NCI-H1092 (cell line): ENCODE data around the gene GRID2.
A peak's percentile ranks its signal among the peaks of the same experiment; 100 is the strongest.
"Not testable (repeated sequence)": the region's sequence is repeated elsewhere in the genome, so short reads cannot be mapped to it uniquely, and the experiment has no call there.

Experiments
- DNase-seq: peaks from one replicate; lab custom pipeline; 2025; lab: John Stamatoyannopoulos, UW

GRID2 gene

GRCh38 chr4:92303621-92304027 is at the start of gene GRID2:
TSS of gene GRID2 (plus strand) at chr4:92303966.
- DNase-seq: peak; percentile 3

DNA sequence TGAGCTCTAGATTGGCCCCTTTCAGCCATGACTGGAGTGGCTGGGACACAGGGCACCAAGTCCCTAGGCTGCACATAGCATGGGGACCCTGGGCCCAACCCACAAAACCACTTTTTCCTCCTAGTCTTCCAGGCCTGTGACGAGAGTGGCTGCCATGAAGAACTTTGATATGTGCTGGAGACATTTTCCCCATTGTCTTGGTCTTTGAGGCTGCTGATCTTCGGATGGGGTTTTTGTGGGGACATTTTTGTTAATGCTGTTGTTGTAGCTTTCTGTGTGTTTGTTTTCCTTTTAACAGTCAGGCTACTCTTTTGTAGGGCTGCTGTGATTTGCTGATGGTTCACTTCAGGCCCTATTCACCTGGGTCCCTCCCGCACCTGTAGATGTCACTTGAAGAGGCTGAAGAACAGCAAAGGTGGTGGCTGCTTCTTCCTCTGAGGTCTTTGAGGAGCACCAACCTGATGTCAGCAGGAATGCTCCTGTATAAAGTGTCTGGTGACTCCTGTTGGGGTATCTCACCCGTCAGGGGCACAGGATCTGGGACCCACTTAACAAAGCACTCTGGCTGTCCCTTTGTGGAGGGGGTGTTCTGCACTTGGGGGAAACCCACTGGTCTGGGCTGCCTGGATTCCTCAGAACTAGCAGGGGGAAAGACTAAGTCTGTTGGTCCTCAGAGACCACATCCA is 49.6 kb upstream of the GRID2 start:
- no peak for DNase-seq

GRCh38 chr4:92254767-92255442 is 48.9 kb upstream of the GRID2 start:
- DNase-seq: no peak

DNA sequence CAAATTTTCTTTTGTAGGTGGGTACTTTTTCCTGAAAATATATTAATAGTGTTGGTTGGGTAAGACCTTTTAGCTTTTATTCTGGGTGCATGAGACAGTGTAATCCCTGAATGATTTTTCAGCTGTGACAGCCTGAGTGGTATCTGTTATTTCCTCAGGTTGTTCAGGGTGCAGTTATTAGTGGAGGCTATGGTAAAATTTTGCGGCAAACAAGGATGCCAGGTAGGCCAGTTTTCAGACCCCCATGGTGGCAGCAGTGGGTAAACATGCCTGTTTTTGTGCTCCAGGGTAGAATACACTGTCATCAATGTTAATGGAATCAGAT is 47.9 kb upstream of the GRID2 start:
- DNase-seq: no peak

GRCh38 chr4:92257931-92258857 is 45.6 kb upstream of the GRID2 start:
- DNase-seq: no peak

GRCh38 chr4:92261256-92261655 is 42.5 kb upstream of the GRID2 start:
- no peak for DNase-seq

DNA sequence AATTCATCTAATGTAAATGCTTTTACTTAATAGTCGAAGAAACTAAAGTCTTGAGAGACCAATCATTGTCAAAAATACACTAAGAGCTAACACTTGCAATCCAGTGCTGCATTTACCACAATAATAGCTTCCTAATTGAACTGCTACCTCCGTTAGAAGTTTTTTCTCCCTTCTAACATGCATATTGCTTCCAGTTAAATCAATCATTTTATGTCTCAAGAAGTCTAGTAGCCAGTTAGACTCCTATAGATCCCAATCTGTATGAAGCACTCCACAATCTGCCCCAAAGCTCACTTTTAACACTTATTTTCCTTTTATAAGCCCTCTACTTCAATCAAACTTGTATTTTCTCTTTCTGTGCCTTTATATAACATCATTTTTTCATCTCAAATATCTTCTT is 41.4 kb upstream of the GRID2 start:
- no peak for DNase-seq

DNA sequence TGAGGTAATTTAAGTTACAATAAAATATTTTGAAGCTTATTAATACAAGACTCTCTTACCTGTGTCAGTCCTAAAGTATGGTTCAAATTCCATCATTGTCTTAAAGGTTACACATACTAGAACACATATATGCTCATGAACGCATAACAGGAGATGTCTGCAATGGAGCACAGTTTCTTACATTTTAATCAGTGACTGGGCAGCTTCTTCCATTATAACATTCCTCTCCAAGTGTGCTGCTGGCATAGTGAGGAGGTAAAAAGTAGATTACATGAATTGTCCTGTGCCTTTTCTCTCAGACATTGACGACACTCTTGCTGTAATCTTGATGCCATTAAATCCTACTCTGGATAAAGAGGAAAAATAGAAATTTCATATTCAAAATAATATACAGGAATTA is 40.8 kb upstream of the GRID2 start:
- no peak for DNase-seq

GRCh38 chr4:92263575-92263974 is 40.2 kb upstream of the GRID2 start:
- no peak for DNase-seq

- no peak for DNase-seq
Observed at GRCh38 chr4:92264163-92264562, 39.6 kb upstream of the GRID2 start.

- DNase-seq: no peak
Observed at GRCh38 chr4:92265021-92265420, 38.7 kb upstream of the GRID2 start.

- no peak for DNase-seq
Observed at GRCh38 chr4:92265798-92266197, 38.0 kb upstream of the GRID2 start.

- DNase-seq: no peak
Observed at GRCh38 chr4:92266521-92266920, 37.2 kb upstream of the GRID2 start.

GRCh38 chr4:92268642-92269041 is 35.1 kb upstream of the GRID2 start:
- no peak for DNase-seq

DNA sequence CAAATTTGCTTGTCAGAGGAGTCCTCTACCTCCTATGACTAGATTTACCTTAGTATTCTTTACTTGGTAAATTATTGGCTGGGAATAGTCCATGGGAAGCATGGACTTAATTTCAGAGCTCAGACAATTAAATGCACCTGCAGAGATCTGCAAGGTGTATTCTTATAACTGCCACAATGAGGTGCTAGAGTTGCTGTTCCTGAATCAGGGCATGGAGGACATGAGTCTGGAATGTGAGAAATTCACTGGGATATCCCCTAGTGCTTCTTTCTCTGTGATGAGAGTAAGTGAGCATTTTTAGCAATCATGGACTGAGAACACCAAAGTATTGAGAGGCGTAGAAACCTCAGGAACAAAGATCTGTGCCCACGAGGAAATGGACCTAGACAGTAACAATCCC is 32.9 kb upstream of the GRID2 start:
- no peak for DNase-seq

GRCh38 chr4:92271551-92271950 is 32.2 kb upstream of the GRID2 start:
- DNase-seq: not testable (repeated sequence)

- not testable (repeated sequence) for DNase-seq
Observed at GRCh38 chr4:92277057-92277881, 26.5 kb upstream of the GRID2 start.

- DNase-seq: no peak
Observed at GRCh38 chr4:92279296-92279695, 24.5 kb upstream of the GRID2 start.

- no peak for DNase-seq
Observed at GRCh38 chr4:92299152-92299551, 4.6 kb upstream of the GRID2 start.

DNA sequence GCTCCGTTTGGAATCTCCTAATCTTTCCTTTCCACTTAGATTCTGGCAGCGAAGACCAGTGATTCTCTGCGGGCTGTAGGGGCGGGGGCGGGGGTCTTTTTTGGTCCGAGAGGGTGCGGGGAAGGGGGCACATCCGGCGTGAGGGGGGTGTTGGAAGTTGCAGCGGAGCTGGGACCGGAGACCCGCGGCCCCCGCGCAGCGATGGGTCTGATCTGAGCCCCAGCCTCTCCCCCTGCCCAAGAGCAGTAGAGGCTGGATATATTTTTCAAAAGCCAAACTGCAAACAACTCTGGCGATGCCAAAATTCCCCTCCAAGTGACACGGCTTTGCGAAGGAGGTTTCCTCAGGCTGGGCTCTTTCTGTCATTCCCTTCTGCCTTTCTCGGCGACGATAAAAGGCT is 355 bp downstream of the GRID2 start:
- no peak for DNase-seq

DNA sequence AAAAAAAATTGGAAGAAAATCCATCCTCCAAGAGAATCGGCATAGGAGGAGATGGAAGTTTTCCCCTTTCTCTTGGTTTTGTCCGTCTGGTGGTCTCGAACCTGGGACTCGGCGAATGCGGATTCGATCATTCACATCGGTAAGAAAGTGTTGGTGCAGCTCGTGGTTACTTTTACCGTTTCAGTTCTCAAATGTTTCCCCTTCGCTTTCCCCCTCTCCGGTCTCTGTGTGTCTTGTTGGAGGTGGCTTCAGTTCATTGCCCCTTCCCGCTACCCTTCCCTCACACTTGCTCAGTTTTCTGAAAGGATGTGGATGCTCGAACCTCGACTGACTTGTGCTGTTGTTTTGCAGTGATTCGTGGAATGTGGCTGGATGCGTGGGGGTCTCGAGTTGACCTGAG is 840 bp downstream of the GRID2 start:
- DNase-seq: no peak
